Activated naive CD8-positive, alpha-beta T cell treated with anti-CD3 and anti-CD28 coated beads, Interleukin-2, amount 50 U/mL, for 16 hours (primary cell): ENCODE measurements around the gene PPP4R3A.
"Not testable (repeated sequence)": the region's sequence is repeated elsewhere in the genome, so short reads cannot be mapped to it uniquely, and the experiment has no call there.

Source experiments
- DNase-seq: peaks from one replicate; pipeline ENCODE4 v3.0.0-alpha.2; 2020; ENCODE audit warnings: low read depth, low spot score

The PPP4R3A gene

GRCh38 chr14:91503000-91503504 is 7.1 kb downstream of the PPP4R3A start:
- no peak for DNase-seq

GRCh38 chr14:91501951-91502930 is 7.9 kb downstream of the PPP4R3A start:
- no peak for DNase-seq

- DNase-seq, result no peak
These were observed 8.8 kb downstream of the PPP4R3A start for GRCh38 chr14:91501348-91501747.

- DNase-seq, result no peak
These were observed 13.3 kb downstream of the PPP4R3A start for GRCh38 chr14:91496790-91497189.

GRCh38 chr14:91494392-91495065 is 15.6 kb downstream of the PPP4R3A start:
- DNase-seq, result not testable (repeated sequence)

GRCh38 chr14:91493169-91493568 is 16.9 kb downstream of the PPP4R3A start:
- no peak for DNase-seq

GRCh38 chr14:91484744-91485143 is 25.4 kb downstream of the PPP4R3A start:
- DNase-seq, result no peak

GRCh38 chr14:91484186-91484585 is 25.9 kb downstream of the PPP4R3A start:
- no peak for DNase-seq

GRCh38 chr14:91482263-91483013 is 27.7 kb downstream of the PPP4R3A start:
- no peak for DNase-seq

GRCh38 chr14:91477388-91477787 is 32.7 kb downstream of the PPP4R3A start:
- no peak for DNase-seq

GRCh38 chr14:91473046-91473445 is 37.1 kb downstream of the PPP4R3A start:
- DNase-seq, result no peak

- no peak for DNase-seq
These were observed 39.9 kb downstream of the PPP4R3A start for GRCh38 chr14:91470216-91470615.

- DNase-seq, result no peak
These were observed 43.9 kb downstream of the PPP4R3A start for GRCh38 chr14:91466192-91466591.

- DNase-seq, result no peak
These were observed 45.4 kb downstream of the PPP4R3A start for GRCh38 chr14:91464615-91465205.

GRCh38 chr14:91458612-91459011 is 51.5 kb downstream of the PPP4R3A start:
- DNase-seq, result no peak

- no peak for DNase-seq
These were observed 53.8 kb downstream of the PPP4R3A start for GRCh38 chr14:91456283-91456682.

- DNase-seq, result no peak
These were observed 55.5 kb downstream of the PPP4R3A start for GRCh38 chr14:91454580-91454979.

GRCh38 chr14:91454155-91454554 is 56.0 kb downstream of the PPP4R3A start:
- no peak for DNase-seq

- DNase-seq, result no peak
These were observed 56.4 kb downstream of the PPP4R3A start for GRCh38 chr14:91453744-91454143.

- no peak for DNase-seq
These were observed 65.6 kb downstream of the PPP4R3A start for GRCh38 chr14:91444335-91445020.

GRCh38 chr14:91439345-91439744 is 70.8 kb downstream of the PPP4R3A start:
- DNase-seq, result no peak
